ENCODE measurements around the gene PGM5.

- TF ChIP-seq EZH2phosphoT487 (IDR thresholded peaks at IDR 0.05; ENCODE audit: low read length) (no peak), CTCF (IDR thresholded peaks at IDR 0.05; ENCODE audit: low read length) (no peak), EZH2 (optimal IDR thresholded peaks at IDR 0.05; ENCODE audit: low read depth, low read length) (no peak)
These were observed 184.5 kb downstream of the PGM5 start, which contains the start of gene TMEM252 for GRCh38 chr9:68540712-68541535.

All from MM.1S (cell line).